IMR-90 (cell line): ENCODE results near the gene TCEAL3. TPM values are rescaled to one million over a fixed set of nuclear protein-coding genes. Genes with fewer than 3 reads are reported as not detected.

Source experiments
- ATAC-seq: fragments of 200-7000 bp; cut with Tn5 transposase; 2 replicates; pipeline ENCODE4 v1.9.1; 2020; ENCODE audit warnings: low read depth, mild to moderate bottlenecking, moderate library complexity
- BruUV-seq: library from RNA; stranded (reverse); fragments of 400-500 nt; replicated peaks from 2 replicates; lab custom pipeline; 2021; lab: Mats Ljungman, UMichigan
- CTCF ChIA-PET: fragments of 300-600 bp; formaldehyde crosslinking; extraction: SDS; loops from one replicate; lab custom pipeline; 2021; ENCODE audit warnings: antibody characterized with exemption; lab: Yijun Ruan, JAX
- POLR2A ChIA-PET: fragments of 300-600 bp; sonication (Branson Sonifier 250); formaldehyde crosslinking; loops from one replicate; lab custom pipeline; 2022; ENCODE audit warnings: antibody characterized with exemption; ENCODE audit not compliant: unreplicated experiment; lab: Charles Lee
- DNase-seq: peaks from one replicate; pipeline ENCODE4 v3.0.0; 2013
- H2AFZ ChIP-seq: replicated peaks from 2 replicates; pipeline ENCODE3; 2013; ENCODE audit warnings: low read length, mild to moderate bottlenecking; ENCODE audit not compliant: poor library complexity
- H2AK5ac ChIP-seq: 2 replicates; pipeline ENCODE4 v1.6.1; 2013; ENCODE audit warnings: low read depth, low read length, inconsistent platforms
- H2AK9ac ChIP-seq: replicated peaks from 2 replicates; pipeline ENCODE3; 2013; ENCODE audit warnings: mild to moderate bottlenecking, low read depth, low read length, moderate library complexity; ENCODE audit not compliant: poor library complexity
- H2BK120ac ChIP-seq: 2 replicates; pipeline ENCODE4 v1.6.1; 2013; ENCODE audit warnings: low read depth, low read length, inconsistent platforms
- H2BK15ac ChIP-seq: 3 replicates; pipeline ENCODE4 v1.6.1; 2013; ENCODE audit warnings: low read depth, low read length, inconsistent platforms
- H2BK20ac ChIP-seq: 2 replicates; pipeline ENCODE4 v1.6.1; 2013; ENCODE audit warnings: low read depth, mild to moderate bottlenecking, inconsistent platforms, low read length, moderate library complexity
- H2BK5ac ChIP-seq: 2 replicates; pipeline ENCODE4 v1.6.1; 2013; ENCODE audit warnings: mild to moderate bottlenecking, low read depth, low read length, inconsistent platforms; ENCODE audit not compliant: poor library complexity, severe bottlenecking
- H3K14ac ChIP-seq: replicated peaks from 2 replicates; pipeline ENCODE4 v1.6.1; 2013; ENCODE audit warnings: low read depth, low read length, inconsistent platforms
- H3K18ac ChIP-seq: 2 replicates; pipeline ENCODE4 v1.6.1; 2013; ENCODE audit warnings: low read depth, low read length, control low read depth
- H3K23ac ChIP-seq: 2 replicates; pipeline ENCODE4 v1.6.1; 2013; ENCODE audit warnings: low read depth, low read length, inconsistent platforms
- H3K27ac ChIP-seq: 2 replicates; pipeline ENCODE4 v1.5.1; 2013; ENCODE audit warnings: mild to moderate bottlenecking, control low read depth, low read length; ENCODE audit not compliant: insufficient read depth
- H3K27me3 ChIP-seq: 2 replicates; pipeline ENCODE4 v1.6.1; 2013; ENCODE audit warnings: low read length; ENCODE audit not compliant: control insufficient read depth, insufficient read depth
- H3K36me3 ChIP-seq: 2 replicates; pipeline ENCODE4 v1.6.1; 2013; ENCODE audit warnings: low read length, mixed read lengths; ENCODE audit not compliant: control insufficient read depth, insufficient read depth
- H3K4ac ChIP-seq: 2 replicates; pipeline ENCODE4 v1.6.1; 2013; ENCODE audit warnings: low read depth, low read length, inconsistent platforms
- H3K4me1 ChIP-seq: 2 replicates; pipeline ENCODE4 v1.6.1; 2013; ENCODE audit warnings: low read length, mixed read lengths; ENCODE audit not compliant: control insufficient read depth, insufficient read depth
- H3K4me2 ChIP-seq: 2 replicates; pipeline ENCODE4 v1.6.1; 2013; ENCODE audit warnings: low read depth, mild to moderate bottlenecking, control low read depth, low read length, moderate library complexity
- H3K4me3 ChIP-seq: 2 replicates; pipeline ENCODE4 v1.5.1; 2013; ENCODE audit warnings: low read depth, mild to moderate bottlenecking, control low read depth, low read length, moderate library complexity; ENCODE audit not compliant: insufficient read depth
- H3K56ac ChIP-seq: 2 replicates; pipeline ENCODE4 v1.6.1; 2013; ENCODE audit warnings: low read length, inconsistent platforms; ENCODE audit not compliant: insufficient read depth; ENCODE audit errors: extremely low read depth
- H3K79me1 ChIP-seq, 2 experiments: 2 replicates each; pipeline ENCODE4 v1.6.1; 2013; ENCODE audit warnings: low read length in 2 of 2, inconsistent platforms in 1 of 2, low read depth in 1 of 2
- H3K9ac ChIP-seq: 2 replicates; pipeline ENCODE4 v1.6.1; 2013; ENCODE audit warnings: low read depth, low read length, control low read depth
- H3K9me1 ChIP-seq: 2 replicates; pipeline ENCODE4 v1.6.1; 2013; ENCODE audit warnings: low read length, inconsistent platforms; ENCODE audit not compliant: insufficient read depth
- H3K9me3 ChIP-seq: 2 replicates; pipeline ENCODE4 v1.6.1; 2013; ENCODE audit warnings: low read length; ENCODE audit not compliant: control insufficient read depth, insufficient read depth
- H4K20me1 ChIP-seq: 2 replicates; pipeline ENCODE4 v1.6.1; 2013; ENCODE audit warnings: low read length, inconsistent platforms; ENCODE audit not compliant: insufficient read depth
- H4K5ac ChIP-seq: 2 replicates; pipeline ENCODE4 v1.6.1; 2013; ENCODE audit warnings: mild to moderate bottlenecking, low read depth, low read length, control low read depth
- H4K8ac ChIP-seq, 2 experiments: 2 replicates each; pipeline ENCODE4 v1.6.1; 2013; ENCODE audit warnings: low read depth in 2 of 2, low read length in 2 of 2, control low read depth in 1 of 2, inconsistent platforms in 1 of 2
- H4K91ac ChIP-seq: 2 replicates; pipeline ENCODE4 v1.6.1; 2013; ENCODE audit warnings: low read depth, low read length, inconsistent platforms; ENCODE audit not compliant: insufficient read depth
- CEBPB ChIP-seq: IDR thresholded peaks from 2 replicates; pipeline ENCODE4 v1.6.1; 2012; ENCODE audit warnings: low read depth, low read length, improper control_type of control experiment
- MAZ ChIP-seq: IDR thresholded peaks from 2 replicates; pipeline ENCODE4 v1.6.1; 2012; ENCODE audit warnings: low read depth, mild to moderate bottlenecking, low read length, improper control_type of control experiment, moderate library complexity, borderline replicate concordance
- POLR2A ChIP-seq: IDR thresholded peaks from 2 replicates; pipeline ENCODE4 v1.6.1; 2012; ENCODE audit warnings: mild to moderate bottlenecking, low read depth, low read length
- USF2 ChIP-seq: fragments of 150-350 bp; IDR thresholded peaks from 2 replicates; pipeline ENCODE4 v1.6.1; 2017; ENCODE audit warnings: mild to moderate bottlenecking, antibody characterized with exemption, low read length, low read depth
- WGBS, 2 experiments: methylation state at CpG; one replicate each; pipeline versions ENCODE4 v1.1.5 to v1.1.7; 2013; ENCODE audit warnings: missing lambda C conversion rate in 2 of 2; ENCODE audit not compliant: insufficient read length in 1 of 2; ENCODE audit errors: extremely low coverage in 2 of 2; 5-methylcytosine and 5-hydroxymethylcytosine counted together
- dilution Hi-C: fragments of 300-500 bp; cut with HindIII; formaldehyde crosslinking; loops from one replicate; pipeline ENCODE4 v1.14.3; 2018; ENCODE audit warnings: low sequenced_read_pairs; ENCODE audit not compliant: unreplicated experiment
- in situ Hi-C: fragments of 300-500 bp; cut with MboI; formaldehyde crosslinking; loops from 3 replicates; pipeline ENCODE4 v1.14.3; 2019; ENCODE audit warnings: low sequenced_read_pairs, inconsistent platforms, mixed read lengths
- intact Hi-C: fragments of 100-400 bp; cut with micrococcal nuclease; formaldehyde crosslinking; loops from 2 replicates; pipeline ENCODE4 v1.10.0; 2022
- polyA plus RNA-seq, 3 experiments: library from polyadenylated mRNA; depleted of rRNA; stranded (reverse); fragments of >200 nt; gene quantifications; 2 replicates each; pipeline ENCODE4 v1.2.3, GENCODE V29; 2012; ENCODE audit warnings: low replicate concordance in 1 of 3
- total RNA-seq: library from RNA; depleted of rRNA; stranded (reverse); fragments of >200 nt; gene quantifications from 2 replicates; pipeline ENCODE4 v1.2.3, GENCODE V29; 2012

The TCEAL3 gene
- total and polyA plus RNA-seq, 2 of the 4 experiments (the other 2 are of a cell fraction) = 3.2 to 24.2 TPM

- BruUV-seq = no TSS peak
- CTCF ChIA-PET = no interaction called here
- no peak for ATAC-seq
Measured at GRCh38 chrX:103616676-103617186, 9.0 kb downstream of the TCEAL3 start.

More at GRCh38 chrX:103616676-103617186, 9.0 kb downstream of the TCEAL3 start:
- H3K23ac ChIP-seq = no peak overlapping the region
- no peak overlapping the region for H3K14ac ChIP-seq
- 0 out of 2 replicates have a peak overlapping the region, but pooled peaks have one; percentile 14 for H2AK5ac ChIP-seq
- intact Hi-C loops = no loop called here
- no peak overlapping the region for H3K4ac ChIP-seq
- H4K91ac ChIP-seq = no peak overlapping the region
- no peak overlapping the region for H4K5ac ChIP-seq
- H4K8ac ChIP-seq = no peak overlapping the region; a peak in 1 of 4 replicates
- peaks cover 1% of the 10 kb centered on the region; the same call in 1 of the 2 replicates for H3K4me1 ChIP-seq
- in situ Hi-C loops = no loop called here
- no peak overlapping the region for H2AK9ac ChIP-seq
- no peaks in the 10 kb centered on the region for H3K27me3 ChIP-seq
- peaks cover 0 to 16% of the 10 kb centered on the region in 2 experiments; a peak in 1 of 4 replicates for H3K79me1 ChIP-seq
- no peak overlapping the region for H2BK20ac ChIP-seq
- TF ChIP-seq MAZ (no peak), CEBPB (peak; percentile 53; the same call in 1 of the 2 replicates), POLR2A (no peak), USF2 (no peak)
- H3K4me2 ChIP-seq = no peak overlapping the region
- H2BK120ac ChIP-seq = no peak overlapping the region
- H3K36me3 ChIP-seq = no peaks in the 10 kb centered on the region
- no peaks in the 10 kb centered on the region for H3K9me3 ChIP-seq
- H3K9ac ChIP-seq = no peak overlapping the region
- no peak overlapping the region for H3K18ac ChIP-seq
- no peak overlapping the region for H3K4me3 ChIP-seq
- no peak overlapping the region for H2BK5ac ChIP-seq
- dilution Hi-C loops = no loop called here
- no peaks in the 10 kb centered on the region for H3K9me1 ChIP-seq
- H2BK15ac ChIP-seq = no peak overlapping the region
- POLR2A ChIA-PET = no interaction called here
- H2AFZ ChIP-seq = no peak overlapping the region
- no peak for DNase-seq
- no peak overlapping the region for H3K27ac ChIP-seq
- H4K20me1 ChIP-seq = no peaks in the 10 kb centered on the region
- no peak overlapping the region for H3K56ac ChIP-seq
- WGBS, 2 experiments = 80% methylated on average over 1 of the region's 1 CpG; no CpG with 5 or more reads in 1 of the 2 experiments
